SHP77 (cell line): ENCODE results near the gene ZNF12.
"Not testable (repeated sequence)": the region's sequence is repeated elsewhere in the genome, so short reads cannot be mapped to it uniquely, and the experiment has no call there.

Experiments used
- DNase-seq, 2 experiments: peaks; one replicate each; lab custom pipeline; 2025; lab: John Stamatoyannopoulos, UW

Gene ZNF12

GRCh38 chr7:6691609-6692106, 15.1 kb downstream of the ZNF12 start:
- DNase-seq = no peak

GRCh38 chr7:6691103-6691502, 15.6 kb downstream of the ZNF12 start:
- no peak for DNase-seq

GRCh38 chr7:6680146-6680545, 26.6 kb downstream of the ZNF12 start:
- DNase-seq = no peak

- DNase-seq = no peak
Measured at GRCh38 chr7:6675807-6676405, 30.8 kb downstream of the ZNF12 start.

GRCh38 chr7:6670851-6671250, 35.9 kb downstream of the ZNF12 start:
- DNase-seq = not testable (repeated sequence)

GRCh38 chr7:6658618-6659345, 48.0 kb downstream of the ZNF12 start:
- DNase-seq = no peak

GRCh38 chr7:6656413-6656812, 50.3 kb downstream of the ZNF12 start:
- no peak for DNase-seq

- DNase-seq = no peak
Measured at GRCh38 chr7:6655636-6656385, 50.9 kb downstream of the ZNF12 start.

GRCh38 chr7:6654842-6655610, 51.7 kb downstream of the ZNF12 start:
- DNase-seq = no peak

GRCh38 chr7:6654113-6654841, 52.5 kb downstream of the ZNF12 start:
- DNase-seq = no peak

GRCh38 chr7:6653071-6654003, 53.4 kb downstream of the ZNF12 start:
- DNase-seq = no peak

- DNase-seq = no peak
Measured at GRCh38 chr7:6652446-6653011, 54.2 kb downstream of the ZNF12 start.

- DNase-seq = no peak
Measured at GRCh38 chr7:6651851-6652445, 54.8 kb downstream of the ZNF12 start.

GRCh38 chr7:6650521-6651011, 56.2 kb downstream of the ZNF12 start:
- DNase-seq = no peak

GRCh38 chr7:6650086-6650485, 56.7 kb downstream of the ZNF12 start:
- DNase-seq = no peak

GRCh38 chr7:6649241-6649961, 57.3 kb downstream of the ZNF12 start:
- DNase-seq = no peak

GRCh38 chr7:6648815-6649104, 58.0 kb downstream of the ZNF12 start:
- DNase-seq = no peak

GRCh38 chr7:6648066-6648814, 58.5 kb downstream of the ZNF12 start:
- no peak for DNase-seq
